GM12878 (cell line): Measurements from ENCODE around the gene MRPL12. TPM values are rescaled to one million over a fixed set of nuclear protein-coding genes. Genes with fewer than 3 reads are reported as not detected.

Experiments used
- ATAC-seq: fragments of 200-7000 bp; cut with Tn5 transposase; 3 replicates; pipeline ENCODE4 v1.9.1; 2020; ENCODE audit warnings: mild to moderate bottlenecking, moderate library complexity
- BruUV-seq: library from RNA; stranded (reverse); fragments of 400-500 nt; replicated peaks from 2 replicates; lab custom pipeline; 2021; lab: Mats Ljungman, UMichigan
- CTCF ChIA-PET: fragments of 300-600 bp; sonication (Branson Sonifier 250); formaldehyde crosslinking; extraction: SDS; loops from one replicate; lab custom pipeline; 2021; ENCODE audit warnings: inconsistent platforms; lab: Yijun Ruan, JAX
- POLR2A ChIA-PET: fragments of 350-600 bp; formaldehyde crosslinking; extraction: SDS; loops from one replicate; lab custom pipeline; 2021; ENCODE audit warnings: inconsistent platforms; lab: Charles Lee
- RAD21 ChIA-PET: fragments of 300-600 bp; sonication (Branson Sonifier 250); formaldehyde crosslinking; loops from one replicate; lab custom pipeline; 2023; ENCODE audit warnings: antibody characterized with exemption; ENCODE audit not compliant: unreplicated experiment; lab: Charles Lee
- SMC1A ChIA-PET: fragments of 300-600 bp; sonication (Branson Sonifier 250); formaldehyde crosslinking; loops from one replicate; lab custom pipeline; 2023; ENCODE audit not compliant: unreplicated experiment, uncharacterized antibody; lab: Charles Lee
- DNase-seq: peaks from one replicate; pipeline ENCODE4 v3.0.0-alpha.2; 2011; ENCODE audit warnings: low read depth, low spot score
- FAIRE-seq: peaks from 3 replicates; lab custom pipeline; 2011; peaks lifted over from hg19 to GRCh38; lab: Jason Lieb, UNC
- H2AFZ ChIP-seq: 2 replicates; pipeline ENCODE4 v1.6.0; 2011; ENCODE audit warnings: low read depth, low read length, control low read depth; ENCODE audit not compliant: control insufficient read depth
- H3K27ac ChIP-seq: 2 replicates; pipeline ENCODE4 v1.5.1; 2011; ENCODE audit warnings: control low read depth; ENCODE audit not compliant: control insufficient read depth, insufficient read depth
- H3K27me3 ChIP-seq, 2 experiments: replicated peaks in 1 of 2; 2 replicates each; pipeline versions ENCODE4 v1.6.0 to v1.6.1; 2011; ENCODE audit warnings: low read length in 1 of 2; ENCODE audit not compliant: control insufficient read depth in 2 of 2, insufficient read depth in 2 of 2
- H3K36me3 ChIP-seq, 2 experiments: 2 replicates each; pipeline ENCODE4 v1.5.1; 2011; ENCODE audit warnings: low read length in 1 of 2; ENCODE audit not compliant: control insufficient read depth in 2 of 2, insufficient read depth in 2 of 2
- H3K4me1 ChIP-seq: 2 replicates; pipeline ENCODE4 v1.6.1; 2011; ENCODE audit warnings: mild to moderate bottlenecking, low read length, moderate library complexity, mixed read lengths; ENCODE audit not compliant: control insufficient read depth, insufficient read depth
- H3K4me2 ChIP-seq: 2 replicates; pipeline ENCODE4 v1.6.0; 2011; ENCODE audit warnings: control low read depth; ENCODE audit not compliant: control insufficient read depth, insufficient read depth
- H3K4me3 ChIP-seq: fragments of 200-600 bp; sonication (generic); 2 replicates; pipeline ENCODE4 v1.5.1; 2016
- H3K79me2 ChIP-seq: 2 replicates; pipeline ENCODE4 v1.6.0; 2011; ENCODE audit warnings: low read length; ENCODE audit not compliant: control insufficient read depth, insufficient read depth
- H3K9ac ChIP-seq: 2 replicates; pipeline ENCODE4 v1.8.0; 2011; ENCODE audit warnings: low read length, control low read depth, mixed read lengths; ENCODE audit not compliant: control insufficient read depth, insufficient read depth
- H3K9me3 ChIP-seq: replicated peaks from 3 replicates; pipeline ENCODE4 v1.5.1; 2011; ENCODE audit warnings: mild to moderate bottlenecking, low read length; ENCODE audit not compliant: control insufficient read depth, insufficient read depth
- H4K20me1 ChIP-seq: 2 replicates; pipeline ENCODE4 v1.6.0; 2011; ENCODE audit not compliant: control insufficient read depth, insufficient read depth
- BCL3 ChIP-seq: IDR thresholded peaks from 2 replicates; pipeline ENCODE4 v1.6.1; 2011; ENCODE audit warnings: borderline replicate concordance, low read depth, mild to moderate bottlenecking, moderate library complexity, low read length; ENCODE audit not compliant: insufficient read depth, poor library complexity, severe bottlenecking
- FOXK2 ChIP-seq: fragments of 450-650 bp; IDR thresholded peaks from 2 replicates; pipeline ENCODE4 v1.6.1; 2017; ENCODE audit warnings: mild to moderate bottlenecking, moderate library complexity
- REST ChIP-seq: IDR thresholded peaks from 2 replicates; pipeline ENCODE4 v1.6.1; 2012; ENCODE audit warnings: mild to moderate bottlenecking, low read depth, low read length
- SMAD5 ChIP-seq: IDR thresholded peaks from 2 replicates; pipeline ENCODE4 v1.6.1; 2016; ENCODE audit warnings: antibody characterized with exemption, low read depth
- SPI1 ChIP-seq: IDR thresholded peaks from 2 replicates; pipeline ENCODE4 v1.6.1; 2011; ENCODE audit warnings: low read depth, mild to moderate bottlenecking, low read length, moderate library complexity, borderline replicate concordance; ENCODE audit not compliant: insufficient read depth
- STAT1 ChIP-seq: fragments of 450-650 bp; conservative IDR thresholded peaks from 2 replicates; pipeline ENCODE4 v1.6.1; 2014; ENCODE audit warnings: antibody characterized with exemption, mild to moderate bottlenecking
- WGBS: methylation state at CpG from one replicate; pipeline ENCODE4 v1.1.6; 2016; ENCODE audit warnings: low lambda C conversion rate; ENCODE audit not compliant: insufficient replicate concordance, insufficient coverage; ENCODE audit errors: missing lambda C conversion rate; 5-methylcytosine and 5-hydroxymethylcytosine counted together
- in situ Hi-C: fragments of 300-500 bp; cut with MboI; formaldehyde crosslinking; loops from 9 replicates; pipeline ENCODE4 v1.14.3; 2018; ENCODE audit warnings: mixed read lengths
- intact Hi-C: fragments of 100-400 bp; cut with micrococcal nuclease; formaldehyde crosslinking; loops from one replicate; pipeline ENCODE4 v1.14.2; 2022; ENCODE audit not compliant: unreplicated experiment
- polyA plus RNA-seq, 11 experiments: library from polyadenylated mRNA; depleted of rRNA in 4 of 11; unstranded in 6 of 11; stranded (reverse) in 5 of 11; fragments of >200 nt; fragmentation: Nextera tagmentation in 4 of 11; fragmentation: Illumina TruSeq in 1 of 11; extraction: Ambion mirVana in 4 of 11; extraction: Trizol in 1 of 11; gene quantifications; 1 replicate in 1 of 11; 2 replicates in 10 of 11; pipeline versions ENCODE4 v1.2.1 to v1.2.3, GENCODE V29; 2011 to 2016; ENCODE audit warnings: inconsistent platforms in 2 of 11, missing spikeins in 2 of 11, low read depth in 1 of 11
- total RNA-seq, 4 experiments: library from RNA; depleted of rRNA in 3 of 4; stranded (reverse); fragments of >200 nt in 3 of 4; fragmentation: Illumina TruSeq in 1 of 4; extraction: Trizol in 1 of 4; gene quantifications; 2 replicates each; pipeline versions ENCODE4 v1.2.1 to v1.2.3, GENCODE V29; 2013 to 2021

The MRPL12 gene
- total and polyA plus RNA-seq, 10 of the 15 experiments (the other 5 are each of a cell fraction or from before 2014, with no cell fraction given): 1.3 to 269 (median 117) TPM

DNA sequence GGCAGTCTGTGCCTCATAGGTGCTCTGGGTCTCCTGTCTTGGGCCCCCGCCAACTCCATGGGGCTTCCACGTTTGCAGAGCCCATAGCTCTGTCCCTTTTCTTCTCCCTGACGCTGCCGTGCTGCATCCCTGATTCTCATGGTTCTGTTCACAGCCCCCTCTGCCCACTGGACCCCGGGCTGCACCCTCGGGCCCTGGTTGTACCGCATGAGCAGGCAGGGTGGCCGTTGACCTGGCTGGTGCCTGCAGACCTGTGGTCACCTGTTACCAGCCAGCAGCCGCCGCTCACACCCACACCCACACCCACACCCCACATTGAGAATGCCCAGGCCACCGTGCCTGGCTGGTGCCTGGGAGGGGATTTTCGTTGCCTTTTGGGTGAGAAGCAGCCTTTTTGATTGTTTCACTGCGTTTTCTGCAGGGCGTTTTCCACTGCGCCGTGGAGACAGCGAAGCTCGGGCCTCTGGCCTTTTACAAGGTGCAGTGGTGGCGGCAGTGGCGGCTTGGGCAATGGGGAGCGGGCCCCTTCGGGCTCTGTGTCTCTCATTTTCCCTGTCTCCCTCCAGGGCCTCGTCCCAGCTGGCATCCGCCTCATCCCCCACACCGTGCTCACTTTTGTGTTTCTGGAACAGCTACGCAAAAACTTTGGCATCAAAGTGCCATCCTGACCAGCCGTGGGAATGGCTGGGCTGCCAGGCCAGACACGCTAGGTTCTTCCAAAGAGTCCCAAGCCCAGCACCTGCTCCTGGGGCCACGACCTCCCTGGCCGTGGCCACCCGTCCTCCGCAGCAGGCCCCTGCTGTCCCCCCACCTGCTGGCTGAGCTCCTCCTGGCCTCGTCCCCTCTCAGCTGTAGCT lies 16.5 kb downstream of the MRPL12 start:
- SMC1A ChIA-PET: no interaction called here

More for the DNA sequence above, 16.5 kb downstream of the MRPL12 start:
- Histone ChIP-seq H3K79me2 (no peaks in the 10 kb centered on the region; the same call in 1 of the 2 replicates), H3K27ac (no peak overlapping the region), H3K4me2 (no peak overlapping the region), H2AFZ (no peak overlapping the region), H3K4me3 (no peak overlapping the region), H4K20me1 (no peaks in the 10 kb centered on the region), H3K9me3 (no peaks in the 10 kb centered on the region), H3K27me3 (no peaks in the 10 kb centered on the region), H3K9ac (no peak overlapping the region), H3K4me1 (no peaks in the 10 kb centered on the region; the same call in 1 of the 2 replicates), H3K36me3 (peaks cover 0 to 4% of the 10 kb centered on the region in 2 experiments; a peak in 2 of 4 replicates)
- DNase-seq: no peak
- FAIRE-seq: no peak
- in situ Hi-C loops: loop anchor here (5.0 kb wide), 1 partner anchor 103 kb away; no protein-coding TSS in a partner anchor
- WGBS: 82% methylated on average over 31 of the region's 33 CpGs
- CTCF ChIA-PET: no interaction called here
- no TSS peak for BruUV-seq
- no peak for TF ChIP-seq REST
- TF ChIP-seq BCL3: no peak
- no peak for TF ChIP-seq SPI1
- TF ChIP-seq SMAD5: no peak
- no peak for TF ChIP-seq STAT1
- no peak for TF ChIP-seq FOXK2
- RAD21 ChIA-PET: no interaction called here
- intact Hi-C loops: no loop called here
- POLR2A ChIA-PET: no interaction called here
- no peak for ATAC-seq
